Rectal smooth muscle tissue (tissue), 1 donor: Measurements from ENCODE around the gene ZFYVE9.

ENCODE experiments used
- H3K27ac ChIP-seq: one replicate; pipeline ENCODE4 v1.7.0; 2013; ENCODE audit warnings: low read depth, low read length, inconsistent platforms
- H3K27me3 ChIP-seq: one replicate; pipeline ENCODE4 v1.7.0; 2013; ENCODE audit warnings: low read length; ENCODE audit not compliant: control insufficient read depth, insufficient read depth
- H3K36me3 ChIP-seq: one replicate; pipeline ENCODE4 v1.7.0; 2013; ENCODE audit warnings: low read length; ENCODE audit not compliant: control insufficient read depth, insufficient read depth
- H3K4me1 ChIP-seq: one replicate; pipeline ENCODE4 v1.7.0; 2013; ENCODE audit warnings: low read length; ENCODE audit not compliant: control insufficient read depth, insufficient read depth
- H3K4me3 ChIP-seq: one replicate; pipeline ENCODE4 v1.7.0; 2013; ENCODE audit warnings: low read length
- H3K9ac ChIP-seq: one replicate; pipeline ENCODE4 v1.7.0; 2013; ENCODE audit warnings: low read length

The ZFYVE9 gene

GRCh38 chr1:52296345-52296744 lies 154.5 kb downstream of the ZFYVE9 start:
- Histone ChIP-seq H3K36me3 (no peaks in the 10 kb centered on the region), H3K27ac (no peak overlapping the region), H3K9ac (no peak overlapping the region), H3K4me1 (no peaks in the 10 kb centered on the region), H3K27me3 (no peaks in the 10 kb centered on the region), H3K4me3 (no peak overlapping the region)

DNA sequence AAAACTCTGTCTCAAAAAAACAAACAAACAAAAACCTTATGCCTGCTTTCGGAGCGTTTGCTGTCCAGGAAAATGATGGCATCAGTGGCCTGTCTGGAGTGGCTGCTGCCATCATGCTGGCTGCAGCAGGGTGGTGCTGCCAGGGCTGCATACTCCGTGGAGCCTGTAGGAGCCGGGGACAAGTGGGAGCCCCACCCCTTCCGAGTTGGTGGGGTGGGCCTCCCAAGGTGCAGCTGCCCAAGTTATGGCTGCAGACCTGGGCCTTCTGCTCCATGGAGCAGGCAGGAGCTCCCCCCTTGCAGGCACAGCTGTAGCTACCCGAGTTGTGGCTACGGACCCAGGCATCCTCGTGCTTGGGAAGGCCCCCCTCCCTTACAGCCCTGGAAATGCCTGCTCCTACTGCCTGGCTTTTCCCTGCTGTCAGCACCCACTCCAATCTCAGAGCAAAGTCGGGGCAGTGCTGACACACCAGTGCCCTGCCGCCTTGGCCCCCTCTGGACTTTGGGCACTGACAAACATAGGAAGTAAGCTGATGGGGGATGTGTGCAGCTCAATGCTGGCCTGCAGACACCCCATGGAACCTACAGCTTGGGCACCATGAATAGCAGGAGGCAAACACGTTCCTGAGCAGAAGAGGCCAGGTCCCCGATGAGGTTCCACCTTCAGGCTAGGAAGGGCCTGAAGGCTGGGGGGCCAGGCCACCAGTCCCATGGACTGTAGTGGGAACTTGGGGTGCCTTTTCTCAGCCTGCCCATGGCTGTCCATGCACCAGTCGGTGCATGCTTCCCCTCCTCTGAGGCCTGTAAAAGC lies 163.7 kb downstream of the ZFYVE9 start:
- Histone ChIP-seq H3K9ac (no peak overlapping the region), H3K36me3 (no peaks in the 10 kb centered on the region), H3K4me3 (no peak overlapping the region), H3K27ac (no peak overlapping the region), H3K4me1 (no peaks in the 10 kb centered on the region), H3K27me3 (no peaks in the 10 kb centered on the region)

DNA sequence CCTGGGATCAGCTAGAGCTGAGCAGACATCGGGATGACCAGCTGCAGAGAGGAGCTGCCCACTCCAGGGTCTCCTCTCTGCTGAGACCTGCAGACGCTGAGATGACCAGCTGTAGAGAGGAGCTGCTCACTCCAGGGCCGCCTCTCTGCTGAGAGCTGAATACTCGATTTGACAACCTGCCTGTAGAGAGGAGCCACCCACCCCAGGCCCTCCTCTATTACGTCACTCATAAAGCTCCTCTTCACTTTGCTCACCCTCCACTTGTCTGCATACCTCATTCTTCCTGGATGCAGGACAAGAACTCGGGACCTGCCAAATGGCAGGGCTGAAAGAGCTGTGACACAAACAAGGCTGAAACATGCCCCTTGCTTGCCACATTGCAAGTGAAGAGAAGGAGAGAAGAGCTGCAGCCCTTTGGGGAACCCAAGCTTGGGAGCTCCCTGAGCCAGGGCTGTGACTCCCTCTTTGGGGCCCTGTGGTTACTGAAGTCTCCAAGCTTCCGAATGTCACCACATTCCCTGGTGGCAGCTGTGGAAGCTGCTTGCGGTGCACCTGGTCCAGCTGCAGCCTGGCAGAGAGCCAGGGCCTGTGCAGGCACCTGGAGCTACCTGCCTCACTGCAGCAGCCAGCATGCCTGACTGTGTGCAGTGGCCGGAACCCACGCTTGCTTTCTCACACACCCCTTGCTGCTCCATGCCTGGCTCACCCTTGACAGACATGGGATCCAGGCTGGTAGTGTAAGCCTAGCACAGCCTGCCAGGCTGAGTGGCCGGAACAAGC lies 164.5 kb downstream of the ZFYVE9 start:
- no peaks in the 10 kb centered on the region for H3K27me3 ChIP-seq
- H3K36me3 ChIP-seq, result no peaks in the 10 kb centered on the region
- no peaks in the 10 kb centered on the region for H3K4me1 ChIP-seq
- no peak overlapping the region for H3K9ac ChIP-seq
- no peak overlapping the region for H3K27ac ChIP-seq
- no peak overlapping the region for H3K4me3 ChIP-seq

DNA sequence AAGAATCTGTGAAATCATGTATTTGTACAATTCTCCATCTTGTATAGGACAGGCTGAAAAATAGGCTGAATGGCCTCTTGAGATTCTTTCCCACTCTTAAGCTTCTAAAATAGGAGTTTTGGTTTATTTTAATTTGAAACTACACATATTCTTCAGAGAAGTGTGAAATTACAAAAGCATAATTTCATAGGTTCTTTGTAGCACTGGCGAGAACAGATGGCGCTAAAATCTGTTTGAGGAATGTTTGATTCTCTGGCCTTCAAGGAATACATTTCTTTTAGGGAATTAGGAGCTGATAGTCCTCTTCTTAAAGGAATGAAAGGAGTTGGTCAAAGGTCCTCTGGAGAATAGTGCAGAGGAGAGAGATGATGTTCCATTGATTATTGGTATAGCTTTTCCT lies 179.2 kb downstream of the ZFYVE9 start:
- no peak overlapping the region for H3K4me3 ChIP-seq

GRCh38 chr1:52323731-52324130 lies 181.8 kb downstream of the ZFYVE9 start:
- Histone ChIP-seq H3K36me3 (no peaks in the 10 kb centered on the region), H3K27me3 (no peaks in the 10 kb centered on the region), H3K4me3 (no peak overlapping the region), H3K9ac (no peak overlapping the region), H3K27ac (no peak overlapping the region), H3K4me1 (no peaks in the 10 kb centered on the region)

More for the DNA sequence above, 179.2 kb downstream of the ZFYVE9 start:
- Histone ChIP-seq H3K27ac (no peak overlapping the region), H3K9ac (no peak overlapping the region), H3K36me3 (no peaks in the 10 kb centered on the region), H3K27me3 (no peaks in the 10 kb centered on the region), H3K4me1 (no peaks in the 10 kb centered on the region)

DNA sequence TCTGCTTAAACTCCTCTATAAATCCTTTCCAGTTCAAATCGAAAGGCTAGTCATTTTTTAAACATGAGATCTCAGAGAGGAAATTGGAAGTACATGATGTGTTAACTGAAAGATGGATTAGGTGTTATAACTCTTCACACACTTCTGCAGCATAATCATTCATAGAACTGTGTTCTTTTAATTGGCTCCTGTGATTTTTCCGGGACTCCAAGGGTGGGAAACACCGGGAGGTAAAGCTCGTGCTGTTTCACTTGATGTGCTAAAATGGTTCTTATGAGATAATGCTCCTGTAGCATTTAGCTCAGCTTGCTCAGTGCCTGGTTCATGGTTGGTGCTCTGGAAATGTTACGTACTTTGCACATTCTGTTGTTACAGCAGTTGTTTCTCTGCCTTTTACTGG lies 183.9 kb downstream of the ZFYVE9 start:
- Histone ChIP-seq H3K4me3 (no peak overlapping the region), H3K36me3 (no peaks in the 10 kb centered on the region), H3K27ac (no peak overlapping the region), H3K9ac (no peak overlapping the region), H3K27me3 (no peaks in the 10 kb centered on the region), H3K4me1 (no peaks in the 10 kb centered on the region)

GRCh38 chr1:52328615-52329014 lies 186.7 kb downstream of the ZFYVE9 start:
- no peaks in the 10 kb centered on the region for H3K36me3 ChIP-seq
- no peak overlapping the region for H3K4me3 ChIP-seq
- no peaks in the 10 kb centered on the region for H3K4me1 ChIP-seq
- H3K27ac ChIP-seq, result no peak overlapping the region
- H3K27me3 ChIP-seq, result no peaks in the 10 kb centered on the region
- H3K9ac ChIP-seq, result no peak overlapping the region

- Histone ChIP-seq H3K4me3 (no peak overlapping the region), H3K4me1 (no peaks in the 10 kb centered on the region), H3K9ac (no peak overlapping the region), H3K27me3 (no peaks in the 10 kb centered on the region), H3K27ac (no peak overlapping the region), H3K36me3 (no peaks in the 10 kb centered on the region)
Observed at GRCh38 chr1:52332411-52332810, 190.5 kb downstream of the ZFYVE9 start.

GRCh38 chr1:52334906-52335528 lies 193.1 kb downstream of the ZFYVE9 start:
- no peaks in the 10 kb centered on the region for H3K27me3 ChIP-seq
- no peaks in the 10 kb centered on the region for H3K4me1 ChIP-seq
- H3K4me3 ChIP-seq, result no peak overlapping the region
- H3K27ac ChIP-seq, result no peak overlapping the region
- no peak overlapping the region for H3K9ac ChIP-seq
- H3K36me3 ChIP-seq, result no peaks in the 10 kb centered on the region

DNA sequence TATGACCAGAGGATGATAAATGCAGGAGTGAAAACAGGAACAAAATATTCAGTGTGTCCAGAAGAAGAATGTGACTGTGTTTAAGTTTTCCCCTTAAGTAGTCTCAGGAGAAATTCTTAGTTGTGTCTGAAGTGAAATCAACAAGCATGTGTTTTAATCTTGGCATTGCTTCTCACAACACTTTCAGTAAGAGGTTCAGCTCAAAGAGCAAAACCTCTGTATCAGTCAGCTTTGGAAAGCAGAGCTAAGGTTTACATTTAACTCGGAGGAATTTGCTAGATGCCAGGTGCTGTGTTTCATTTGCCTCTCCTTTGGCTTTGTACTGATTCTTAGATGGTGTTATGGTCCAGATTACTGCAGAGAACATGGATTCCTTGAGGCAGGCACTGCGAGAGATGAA lies 195.6 kb downstream of the ZFYVE9 start:
- H3K27me3 ChIP-seq, result no peaks in the 10 kb centered on the region
- no peak overlapping the region for H3K27ac ChIP-seq
- no peak overlapping the region for H3K9ac ChIP-seq
- H3K4me3 ChIP-seq, result no peak overlapping the region
- peaks cover 5% of the 10 kb centered on the region for H3K36me3 ChIP-seq
- no peaks in the 10 kb centered on the region for H3K4me1 ChIP-seq

DNA sequence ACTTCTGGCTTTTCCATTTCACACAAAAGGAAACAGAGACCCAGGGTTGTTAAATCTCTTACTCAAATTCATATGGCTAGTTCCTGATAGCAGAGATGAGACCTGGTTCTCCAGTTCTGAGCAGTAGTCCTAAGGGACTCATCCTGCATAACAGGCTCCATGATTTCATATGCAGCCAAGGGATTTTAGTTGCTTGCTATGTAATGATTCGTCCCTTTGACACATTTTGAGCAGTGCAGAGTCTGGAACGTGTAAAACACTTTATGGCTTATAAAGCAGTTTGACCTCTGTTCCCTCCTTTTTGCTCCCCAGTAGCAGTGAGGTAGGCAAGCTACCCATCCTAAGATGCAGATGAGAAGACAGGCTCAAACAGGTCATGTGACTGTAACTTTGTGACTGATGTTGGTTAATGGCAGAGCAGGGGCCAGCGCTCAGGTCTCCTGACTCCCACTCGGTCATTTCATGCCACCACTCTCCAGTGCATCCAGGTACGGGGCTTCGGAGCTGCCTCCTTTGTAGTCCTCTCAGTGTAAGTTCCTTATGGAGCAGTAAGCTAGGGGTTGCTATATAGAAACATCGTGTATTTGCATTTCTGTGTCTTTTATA lies 199.9 kb downstream of the ZFYVE9 start:
- Histone ChIP-seq H3K27ac (no peak overlapping the region), H3K36me3 (peaks cover 5% of the 10 kb centered on the region), H3K9ac (no peak overlapping the region), H3K4me1 (no peaks in the 10 kb centered on the region), H3K4me3 (no peak overlapping the region), H3K27me3 (no peaks in the 10 kb centered on the region)

- H3K9ac ChIP-seq, result no peak overlapping the region
- H3K27ac ChIP-seq, result no peak overlapping the region
- H3K4me1 ChIP-seq, result no peaks in the 10 kb centered on the region
- H3K27me3 ChIP-seq, result no peaks in the 10 kb centered on the region
- H3K4me3 ChIP-seq, result no peak overlapping the region
- peaks cover 5% of the 10 kb centered on the region for H3K36me3 ChIP-seq
Observed at GRCh38 chr1:52343979-52344378, 202.1 kb downstream of the ZFYVE9 start.
